A549 treated with Hydrocortisone at 1 μM for 4 hours (cell line): ENCODE data around the gene GNG3. TPM values are rescaled to one million over a fixed set of nuclear protein-coding genes. Genes with fewer than 3 reads are reported as not detected.

Experiments
- total RNA-seq: library from RNA; stranded (reverse); fragments of 200-300 nt; extraction: Qiagen RNA extraction; gene quantifications from 5 replicates; pipeline ENCODE4 v1.2.3, GENCODE V29; 2022

GNG3 gene
- total RNA-seq, result not detected in 5 replicates

DNA sequence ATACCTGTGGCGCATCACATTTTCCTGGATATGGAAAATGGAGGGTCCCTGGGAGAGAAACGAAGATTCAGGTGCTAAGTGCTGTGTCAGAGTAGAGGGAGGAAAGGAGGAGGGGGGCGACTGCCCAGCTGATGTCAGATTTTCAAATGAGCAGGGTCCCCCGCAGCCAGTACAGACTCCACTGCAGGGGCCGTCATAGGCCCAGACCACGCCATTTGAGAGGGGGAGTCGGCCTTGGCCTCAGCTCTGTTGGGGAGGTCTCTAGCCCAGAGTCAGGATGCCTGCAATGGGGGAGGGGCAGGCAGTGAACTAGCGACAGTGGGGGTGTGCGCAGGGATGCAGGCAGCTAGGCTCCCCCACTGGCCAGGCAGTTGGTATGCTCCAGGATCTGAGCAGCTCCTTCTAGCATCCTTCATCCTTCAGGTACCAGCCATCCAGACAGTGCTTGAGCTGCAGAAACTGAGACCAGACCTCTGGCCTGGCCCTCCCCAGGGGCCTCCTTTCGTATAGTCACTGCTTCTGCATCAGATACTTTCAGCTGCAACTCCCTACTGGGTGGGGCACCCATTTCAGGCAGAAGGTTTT, at the start of gene GNG3, which contains the start of gene BSCL2:
Gene GNG3, plus strand, starts transcription at position 400 of the 585 bp plus-strand sequence. CDS start 620 bp downstream, outside the sequence.
Gene BSCL2, minus strand, starts transcription at position 148 of the 585 bp plus-strand sequence. CDS start 229 bp downstream, outside the sequence.

GRCh38 chr11:62665075-62665598, 42.3 kb upstream of the GNG3 start, which contains the start of the genes C11orf98 and CSKMT:
Gene C11orf98 (minus strand): TSS chr11:62665210. CDS start chr11:62665169, 41 bp downstream.
Gene CSKMT (plus strand): TSS chr11:62665312. CDS start chr11:62665880, 568 bp downstream.

DNA sequence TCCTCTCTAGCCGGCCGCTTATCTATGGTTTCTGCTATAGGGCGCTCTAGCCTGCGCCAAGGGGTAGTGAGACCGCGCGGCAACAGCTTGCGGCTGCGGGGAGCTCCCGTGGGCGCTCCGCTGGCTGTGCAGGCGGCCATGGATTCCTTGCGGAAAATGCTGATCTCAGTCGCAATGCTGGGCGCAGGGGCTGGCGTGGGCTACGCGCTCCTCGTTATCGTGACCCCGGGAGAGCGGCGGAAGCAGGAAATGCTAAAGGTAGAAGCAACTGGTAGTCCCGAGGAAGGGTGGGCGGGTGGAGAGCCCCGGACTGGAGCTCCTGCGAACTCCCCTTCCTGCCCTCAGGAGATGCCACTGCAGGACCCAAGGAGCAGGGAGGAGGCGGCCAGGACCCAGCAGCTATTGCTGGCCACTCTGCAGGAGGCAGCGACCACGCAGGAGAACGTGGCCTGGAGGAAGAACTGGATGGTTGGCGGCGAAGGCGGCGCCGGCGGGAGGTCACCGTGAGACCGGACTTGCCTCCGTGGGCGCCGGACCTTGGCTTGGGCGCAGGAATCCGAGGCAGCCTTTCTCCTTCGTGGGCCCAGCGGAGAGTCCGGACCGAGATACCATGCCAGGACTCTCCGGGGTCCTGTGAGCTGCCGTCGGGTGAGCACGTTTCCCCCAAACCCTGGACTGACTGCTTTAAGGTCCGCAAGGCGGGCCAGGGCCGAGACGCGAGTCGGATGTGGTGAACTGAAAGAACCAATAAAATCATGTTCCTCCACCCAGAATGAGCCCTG, 35.7 kb upstream of the GNG3 start, which contains the start of the genes LBHD1 and UQCC3:
Gene LBHD1, minus strand, starts transcription at position 660 of the 782 bp plus-strand sequence. CDS start 2,236 bp downstream, outside the sequence.
Gene UQCC3, plus strand, starts transcription at position 66 of the 782 bp plus-strand sequence. Its CDS starts 73 bp downstream, at position 139.

DNA sequence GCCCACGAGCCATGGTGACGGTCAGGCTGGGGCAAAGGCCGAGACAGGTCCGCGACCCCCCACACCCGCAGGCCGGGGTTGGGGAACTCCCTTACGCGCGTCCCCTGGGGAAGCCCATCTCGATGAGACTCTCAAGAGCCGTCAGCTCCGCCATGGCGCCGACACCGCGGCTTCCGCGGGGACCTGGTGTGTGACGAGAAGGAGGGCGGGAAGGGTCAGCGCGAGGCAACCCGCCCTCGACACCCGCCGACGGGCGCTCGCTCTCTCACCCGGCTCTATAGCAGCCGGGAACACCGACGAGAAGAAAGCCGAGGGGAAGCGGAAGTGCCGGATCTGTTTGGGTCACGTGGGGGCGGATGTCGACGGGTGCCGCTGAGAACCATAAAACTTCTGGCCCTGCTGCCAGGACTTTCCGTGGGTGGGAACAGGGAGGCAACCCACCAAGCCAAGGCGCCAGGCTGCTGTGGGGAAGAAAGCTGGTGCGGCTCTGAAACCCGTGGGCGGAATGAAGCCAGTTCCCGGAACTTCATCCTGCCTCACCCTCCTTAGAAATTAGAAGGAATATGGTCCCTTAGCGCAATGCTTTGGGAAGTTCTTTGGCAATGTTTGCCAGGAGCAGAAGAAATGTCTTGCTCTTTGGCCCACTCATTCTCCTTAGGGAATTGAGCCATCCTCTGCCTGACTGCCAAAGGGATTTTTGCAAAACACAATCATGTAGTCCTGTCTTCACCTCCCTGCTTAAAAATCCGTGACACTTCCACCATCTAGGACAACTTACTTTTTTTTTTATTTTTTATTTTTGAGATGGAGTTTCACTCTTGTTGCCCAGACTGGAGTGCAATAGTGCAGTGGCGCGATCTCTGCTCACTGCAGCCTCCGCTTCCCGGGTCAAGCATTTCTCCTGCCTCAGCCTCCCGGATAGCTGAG, 28.4 kb upstream of the GNG3 start, which contains the start of gene UBXN1:
Gene UBXN1, minus strand, starts transcription at position 304 of the 927 bp plus-strand sequence. Its CDS starts 150 bp downstream, at position 154.

DNA sequence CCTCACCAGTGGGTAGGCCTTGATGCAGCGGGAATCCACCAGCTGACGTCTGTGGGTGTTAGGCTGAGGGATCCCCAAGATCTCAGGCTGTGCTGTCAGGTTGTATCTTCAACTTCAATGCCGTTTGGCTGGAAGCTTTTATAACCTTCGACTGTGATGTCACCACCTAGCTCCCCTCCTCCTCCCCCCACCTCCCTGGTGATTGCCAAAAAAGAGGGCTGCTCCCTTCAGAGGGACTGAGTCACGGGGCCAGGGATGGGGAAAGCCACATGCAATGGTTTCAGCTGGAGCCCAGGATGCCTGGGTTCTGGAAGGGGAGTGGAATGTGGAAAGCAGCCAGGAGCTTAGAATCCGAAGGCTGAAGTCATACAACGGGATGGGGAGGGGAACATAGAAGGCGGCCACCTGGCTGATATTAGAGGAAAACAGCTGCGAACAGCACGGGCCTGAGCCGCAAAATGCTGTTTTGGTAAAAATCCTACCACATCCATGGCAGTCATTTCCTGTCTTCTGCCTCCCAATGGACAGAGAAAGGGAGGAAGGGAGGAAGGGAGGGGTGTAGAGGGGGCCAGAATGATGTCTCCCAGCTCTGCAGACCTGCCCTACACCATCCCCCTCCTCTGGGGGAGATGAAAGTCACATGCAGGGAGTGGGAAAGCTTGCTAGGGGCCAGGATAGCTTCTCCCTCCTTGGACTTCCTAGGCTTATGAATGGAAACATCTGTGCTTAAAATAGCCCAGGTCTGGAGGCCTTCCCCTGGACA, 17.9 kb upstream of the GNG3 start, which contains the start of gene LRRN4CL:
Gene LRRN4CL, minus strand, starts transcription at position 110 of the 763 bp plus-strand sequence. CDS start 1,022 bp downstream, outside the sequence.

GRCh38 chr11:62727165-62727871, 19.8 kb downstream of the GNG3 start, which contains the start of gene HNRNPUL2:
Gene HNRNPUL2 (minus strand): TSS chr11:62727457. CDS start chr11:62727156, 301 bp downstream.

DNA sequence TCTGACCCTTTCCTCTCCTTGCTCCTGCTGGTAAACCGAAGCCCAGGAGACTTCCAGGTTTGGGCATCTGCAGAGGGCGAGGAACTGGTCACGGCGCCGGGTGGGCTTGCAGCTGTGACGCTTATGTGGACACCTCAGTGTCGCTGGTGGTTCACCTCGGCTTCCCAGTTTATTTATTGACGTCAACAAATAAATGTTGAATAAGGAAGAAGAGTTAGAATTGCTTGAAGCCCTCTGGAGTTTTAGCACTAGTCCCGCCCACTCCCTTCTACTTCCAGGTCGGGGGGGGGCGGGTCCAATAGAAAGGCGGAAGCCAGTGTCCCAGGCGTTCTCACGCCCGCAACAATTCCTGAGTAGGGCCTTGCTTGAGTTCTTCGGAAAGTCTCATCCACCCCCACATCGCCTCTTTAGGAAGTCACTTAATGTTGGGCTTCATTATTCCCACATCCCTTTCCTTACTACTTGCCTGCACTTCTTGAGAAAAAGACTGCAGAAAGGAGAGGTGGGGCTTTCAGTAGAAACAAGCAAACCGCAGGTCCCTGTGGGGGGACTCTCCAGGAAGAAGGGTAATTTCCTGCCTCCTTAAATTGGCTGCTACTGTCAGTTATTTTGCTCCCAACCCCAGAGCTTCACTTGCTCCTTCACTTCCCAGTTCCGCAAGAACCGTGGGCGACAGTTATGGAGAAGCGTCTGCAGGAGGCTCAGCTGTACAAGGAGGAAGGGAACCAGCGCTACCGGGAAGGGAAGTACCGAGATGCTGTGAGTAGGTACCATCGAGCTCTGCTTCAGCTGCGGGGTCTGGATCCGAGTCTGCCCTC, 20.9 kb downstream of the GNG3 start, which contains the start of gene TTC9C:
Gene TTC9C, plus strand, starts transcription at position 316 of the 818 bp plus-strand sequence. Its CDS starts 363 bp downstream, at position 679.

GRCh38 chr11:62753736-62754603, 46.5 kb downstream of the GNG3 start, which contains the start of gene ZBTB3:
Gene ZBTB3 (minus strand): TSS chr11:62754160. CDS start chr11:62753664, 496 bp downstream.

Other genes starting within 250 kb of the GNG3 start
- 308 to 468 TPM (median 395 TPM) in 5 replicates for gene AHNAK, start 160.9 kb upstream of the GNG3 start, total RNA-seq
- gene EEF1G, start 133.8 kb upstream of the GNG3 start, total RNA-seq, result 1,875 to 2,021 TPM (median 1,992 TPM) in 5 replicates
- gene TUT1, start 116.2 kb upstream of the GNG3 start, total RNA-seq, result 15.8 to 17.4 TPM (median 16.7 TPM) in 5 replicates
- 84.4 to 102 TPM (median 85.9 TPM) in 5 replicates for gene MTA2, start 105.8 kb upstream of the GNG3 start, total RNA-seq
- 19.0 to 23.2 TPM (median 21.8 TPM) in 5 replicates for gene EML3, start 94.9 kb upstream of the GNG3 start, total RNA-seq
- gene ROM1, start 94.4 kb upstream of the GNG3 start, total RNA-seq, result 3.5 to 4.7 TPM (median 4.4 TPM) in 5 replicates
- gene B3GAT3, start 85.7 kb upstream of the GNG3 start, total RNA-seq, result 45.9 to 56.9 TPM (median 52.4 TPM) in 5 replicates
- gene GANAB, start 61.1 kb upstream of the GNG3 start, total RNA-seq, result 243 to 305 TPM (median 258 TPM) in 5 replicates
- gene INTS5, start 54.4 kb upstream of the GNG3 start, total RNA-seq, result 20.6 to 22.8 TPM (median 21.6 TPM) in 5 replicates
- 115 to 147 TPM (median 128 TPM) in 5 replicates for gene C11orf98, start 42.5 kb upstream of the GNG3 start, total RNA-seq
- 8.2 to 15.6 TPM (median 12.8 TPM) in 5 replicates for gene CSKMT, start 42.4 kb upstream of the GNG3 start, total RNA-seq
- gene UQCC3, start 36.0 kb upstream of the GNG3 start, total RNA-seq, result 22.5 to 36.2 TPM (median 32.9 TPM) in 5 replicates
- 3.9 to 5.5 TPM (median 5.2 TPM) in 5 replicates for gene LBHD1, start 35.4 kb upstream of the GNG3 start, total RNA-seq
- gene UBXN1, start 28.6 kb upstream of the GNG3 start, total RNA-seq, result 106 to 120 TPM (median 114 TPM) in 5 replicates
- 0.07 to 0.13 TPM (median 0.11 TPM) in 4 of 5 replicates, not detected in the other for gene LRRN4CL, start 18.1 kb upstream of the GNG3 start, total RNA-seq
- 63.8 to 87.2 TPM (median 72.5 TPM) in 5 replicates for gene BSCL2, start 252 bp upstream of the GNG3 start, total RNA-seq
- 38.5 to 50.6 TPM (median 40.7 TPM) in 5 replicates for gene HNRNPUL2, start 19.8 kb downstream of the GNG3 start, total RNA-seq
- 29.2 to 32.7 TPM (median 31.6 TPM) in 5 replicates for gene TTC9C, start 20.8 kb downstream of the GNG3 start, total RNA-seq
- gene ZBTB3, start 46.5 kb downstream of the GNG3 start, total RNA-seq, result 1.0 to 1.6 TPM (median 1.5 TPM) in 5 replicates
- gene POLR2G, start 53.9 kb downstream of the GNG3 start, total RNA-seq, result 156 to 190 TPM (median 177 TPM) in 5 replicates
- 12.6 to 15.2 TPM (median 13.6 TPM) in 5 replicates for gene TAF6L, start 63.7 kb downstream of the GNG3 start, total RNA-seq
- 64.4 to 93.7 TPM (median 85.8 TPM) in 5 replicates for gene TMEM179B, start 79.7 kb downstream of the GNG3 start, total RNA-seq
- 20.1 to 29.2 TPM (median 26.5 TPM) in 5 replicates for gene TMEM223, start 84.3 kb downstream of the GNG3 start, total RNA-seq
- 47.7 to 51.9 TPM (median 49.5 TPM) in 5 replicates for gene NXF1, start 97.8 kb downstream of the GNG3 start, total RNA-seq
- 19.0 to 25.5 TPM (median 24.6 TPM) in 5 replicates for gene STX5, start 124.4 kb downstream of the GNG3 start, total RNA-seq
- not detected in 5 replicates for gene TEX54, start 125.2 kb downstream of the GNG3 start, total RNA-seq
- 74.2 to 79.9 TPM (median 78.7 TPM) in 5 replicates for gene WDR74, start 131.9 kb downstream of the GNG3 start, total RNA-seq
- 945 to 1,067 TPM (median 951 TPM) in 5 replicates for gene SLC3A2, start 173.2 kb downstream of the GNG3 start, total RNA-seq
- 0.06 to 0.13 TPM (median 0.08 TPM) in 5 replicates for gene CHRM1, start 213.7 kb downstream of the GNG3 start, total RNA-seq